ENCODE data around the gene SHB. TPM values are rescaled to one million over a fixed set of nuclear protein-coding genes. Genes with fewer than 3 reads are reported as not detected.
A peak's percentile ranks its signal among the peaks of the same experiment; 100 is the strongest.

The SHB gene
- total RNA-seq, 1 donor from 2014 or later, result 1.1 TPM

- Mint-ChIP-seq H3K4me1 (peaks cover 37% of the 10 kb centered on the region), H3K27me3 (ENCODE audit: insufficient read depth, low read depth) (peaks cover 18% of the 10 kb centered on the region)
- no peaks in the 10 kb centered on the region for H3K79me2 ChIP-seq (ENCODE audit: low read depth)
Observed at GRCh38 chr9:38036359-38037084, 32.5 kb downstream of the SHB start.

GRCh38 chr9:38035873-38036272, 33.2 kb downstream of the SHB start:
- no peak for DNase-seq (ENCODE audit: low spot score)
- Mint-ChIP-seq H3K9me3 (no peaks in the 10 kb centered on the region), H3K4me3 (no peak overlapping the region), H3K27ac (peak overlapping the region; percentile 11), H3K36me3 (no peaks in the 10 kb centered on the region), H3K4me1 (peaks cover 37% of the 10 kb centered on the region), H3K27me3 (ENCODE audit: insufficient read depth, low read depth) (peaks cover 18% of the 10 kb centered on the region)
- Histone ChIP-seq H3K36me3 (no peaks in the 10 kb centered on the region), H3K27ac (no peak overlapping the region), H3F3A (ENCODE audit: low read depth) (peaks cover 5% of the 10 kb centered on the region), H2AFZ (replicated peaks) (no peak overlapping the region), H3K9me3 (ENCODE audit: low read depth) (no peaks in the 10 kb centered on the region), H4K20me1 (ENCODE audit: low read depth) (no peaks in the 10 kb centered on the region), H3K27me3 (no peaks in the 10 kb centered on the region), H3K4me3 (no peak overlapping the region), H3K79me2 (ENCODE audit: low read depth) (no peaks in the 10 kb centered on the region), H3K9ac (no peak overlapping the region), H3K4me2 (no peak overlapping the region), H3K4me1 (peaks cover 8% of the 10 kb centered on the region)
- TF ChIP-seq EZH2phosphoT487 (IDR thresholded peaks at IDR 0.05) (no peak), EZH2 (IDR thresholded peaks at IDR 0.05) (no peak), CTCF (IDR thresholded peaks at IDR 0.05) (no peak)

More at GRCh38 chr9:38036359-38037084, 32.5 kb downstream of the SHB start:
- peaks cover 8% of the 10 kb centered on the region for H3K4me1 ChIP-seq
- TF ChIP-seq EZH2 (IDR thresholded peaks at IDR 0.05) (no peak), CTCF (IDR thresholded peaks at IDR 0.05) (no peak), EZH2phosphoT487 (IDR thresholded peaks at IDR 0.05) (no peak)
- H3K27ac ChIP-seq, result no peak overlapping the region
- no peaks in the 10 kb centered on the region for H3K36me3 ChIP-seq
- H3K36me3 Mint-ChIP-seq, result no peaks in the 10 kb centered on the region
- no peak overlapping the region for H3K4me2 ChIP-seq
- no peaks in the 10 kb centered on the region for H3K9me3 ChIP-seq (ENCODE audit: low read depth)
- H3K4me3 ChIP-seq, result no peak overlapping the region
- H3F3A ChIP-seq (ENCODE audit: low read depth), result peaks cover 5% of the 10 kb centered on the region
- no peaks in the 10 kb centered on the region for H3K27me3 ChIP-seq
- no peak overlapping the region for H3K4me3 Mint-ChIP-seq
- DNase-seq (ENCODE audit: low spot score), result no peak
- no peaks in the 10 kb centered on the region for H4K20me1 ChIP-seq (ENCODE audit: low read depth)
- H3K9ac ChIP-seq, result no peak overlapping the region
- H3K9me3 Mint-ChIP-seq, result no peaks in the 10 kb centered on the region
- H3K27ac Mint-ChIP-seq, result peak overlapping the region; percentile 42
- no peak overlapping the region for H2AFZ ChIP-seq (replicated peaks)

- H3K36me3 Mint-ChIP-seq, result no peaks in the 10 kb centered on the region
- TF ChIP-seq EZH2 (IDR thresholded peaks at IDR 0.05) (no peak), CTCF (IDR thresholded peaks at IDR 0.05) (no peak), EZH2phosphoT487 (IDR thresholded peaks at IDR 0.05) (no peak)
- no peak overlapping the region for H3K27ac ChIP-seq
- H4K20me1 ChIP-seq (ENCODE audit: low read depth), result no peaks in the 10 kb centered on the region
- H3K4me3 ChIP-seq, result no peak overlapping the region
- no peaks in the 10 kb centered on the region for H3K4me1 ChIP-seq
- H3K4me2 ChIP-seq, result no peak overlapping the region
- no peaks in the 10 kb centered on the region for H3K9me3 Mint-ChIP-seq
- H3K27me3 ChIP-seq, result no peaks in the 10 kb centered on the region
- no peak overlapping the region for H2AFZ ChIP-seq (replicated peaks)
- H3K9ac ChIP-seq, result no peak overlapping the region
- H3F3A ChIP-seq (ENCODE audit: low read depth), result no peaks in the 10 kb centered on the region
- H3K36me3 ChIP-seq, result no peaks in the 10 kb centered on the region
- H3K9me3 ChIP-seq (ENCODE audit: low read depth), result no peaks in the 10 kb centered on the region
- H3K4me1 Mint-ChIP-seq, result peaks cover 24% of the 10 kb centered on the region
- H3K27ac Mint-ChIP-seq, result no peak overlapping the region
- H3K79me2 ChIP-seq (ENCODE audit: low read depth), result no peaks in the 10 kb centered on the region
- H3K27me3 Mint-ChIP-seq (ENCODE audit: insufficient read depth, low read depth), result peaks cover 18% of the 10 kb centered on the region
- DNase-seq (ENCODE audit: low spot score), result no peak
- no peak overlapping the region for H3K4me3 Mint-ChIP-seq
Observed at GRCh38 chr9:38033941-38034340, 35.1 kb downstream of the SHB start.
